Spleen (tissue), 11 donors: ENCODE measurements around the gene DNAJC7. TPM values are rescaled to one million over a fixed set of nuclear protein-coding genes. Genes with fewer than 3 reads are reported as not detected.

ENCODE experiments used
- DNase-seq: peaks from one replicate; pipeline ENCODE4 v3.0.0-alpha.2; 2020
- H3K27ac ChIP-seq, 8 donors: fragments of 200-600 bp; sonication (generic) in 7 of 8; 1 replicate in 4 of 8; 2 replicates in 4 of 8; pipeline versions ENCODE4 v1.5.0 to v1.8.0; 2016 to 2021; ENCODE audit warnings: inconsistent platforms in 4 of 8, mild to moderate bottlenecking in 4 of 8, moderate library complexity in 1 of 8
- H3K27me3 ChIP-seq, 7 donors: fragments of 200-600 bp; sonication (generic) in 6 of 7; replicated peaks in 1 of 7; 1 replicate in 4 of 7; 2 replicates in 3 of 7; pipeline versions ENCODE4 v1.5.0 to v1.8.0; 2016 to 2021; ENCODE audit warnings: inconsistent platforms in 3 of 7, mild to moderate bottlenecking in 1 of 7
- H3K36me3 ChIP-seq, 6 donors: fragments of 200-600 bp; sonication (generic) in 5 of 6; 1 replicate in 4 of 6; 2 replicates in 2 of 6; pipeline versions ENCODE4 v1.5.0 to v1.8.0; 2016 to 2021; ENCODE audit warnings: inconsistent platforms in 2 of 6
- H3K4me1 ChIP-seq, 6 donors: fragments of 200-600 bp; sonication (generic) in 5 of 6; 1 replicate in 3 of 6; 2 replicates in 3 of 6; pipeline versions ENCODE4 v1.5.0 to v1.8.0; 2016 to 2021; ENCODE audit warnings: inconsistent platforms in 3 of 6
- H3K4me3 ChIP-seq, 8 donors: fragments of 200-600 bp; sonication (generic) in 7 of 8; 1 replicate in 4 of 8; 2 replicates in 4 of 8; pipeline versions ENCODE4 v1.5.0 to v1.8.0; 2016 to 2021; ENCODE audit warnings: inconsistent platforms in 4 of 8, mild to moderate bottlenecking in 4 of 8, moderate library complexity in 2 of 8
- H3K9me3 ChIP-seq, 8 donors: fragments of 200-600 bp; sonication (generic) in 7 of 8; 1 replicate in 4 of 8; 2 replicates in 4 of 8; pipeline versions ENCODE4 v1.5.0 to v1.8.0; 2016 to 2021; ENCODE audit warnings: inconsistent platforms in 4 of 8
- POLR2A ChIP-seq, 3 donors: fragments of 450-650 bp; IDR thresholded peaks; one replicate each; pipeline ENCODE4 v1.5.1; 2017; ENCODE audit warnings: antibody characterized with exemption in 3 of 3, mild to moderate bottlenecking in 1 of 3
- POLR2AphosphoS5 ChIP-seq, 3 donors: sonication (generic); formaldehyde crosslinking; IDR thresholded peaks; one replicate each; pipeline ENCODE4 v1.5.1; 2017; ENCODE audit warnings: antibody characterized with exemption in 3 of 3
- WGBS, 5 donors: extraction: QIAGEN DNeasy Blood & Tissue Kit in 3 of 5; methylation state at CpG; one replicate each; pipeline versions ENCODE4 v1.1.5 to v1.1.7; 2013 to 2018; 5-methylcytosine and 5-hydroxymethylcytosine counted together
- intact Hi-C: fragments of 100-400 bp; cut with DNase I; formaldehyde crosslinking; loops from one replicate; pipeline ENCODE4 v1.15.0; 2023; ENCODE audit warnings: low total_unique reads
- polyA plus RNA-seq, 3 donors: library from polyadenylated mRNA; stranded (reverse); fragments of 200-250 nt; gene quantifications; one replicate each; pipeline ENCODE4 v1.2.1, GENCODE V29; 2013
- total RNA-seq, 7 donors: library from RNA; depleted of rRNA in 3 of 7; stranded (reverse); fragments of >200 nt in 3 of 7; fragmentation: NEBNext Ultra II Directional in 4 of 7; extraction: Animal tissue kit (Norgen Biotek cat#: 25700) in 4 of 7; gene quantifications; one replicate each; pipeline versions ENCODE4 v1.1.0 to v1.2.1, GENCODE V29; 2016 to 2021
- TF ChIP-seq, protein P1 (sequence below), 11 experiments: fragments of 200-600 bp in 7 of 11; fragments of 450-650 bp in 4 of 11; sonication (generic) in 4 of 11; IDR thresholded peaks in 8 of 11; conservative IDR thresholded peaks in 3 of 11; 1 replicate in 7 of 11; 2 replicates in 4 of 11; pipeline versions ENCODE4 v1.4.0 to v1.8.0; 2016 to 2021; ENCODE audit warnings: antibody characterized with exemption in 11 of 11, inconsistent platforms in 4 of 11, mild to moderate bottlenecking in 1 of 11
- donor health status: healthy with polysubstance abuse.
- donor health status: DM: no; HTN: no; CAD: no; lungs with moderate emphysema.
- donor health status: DM: no; HTN: no; CAD: no.
- donor health status: Bipolar disorder and iron deficiency.
- donor health status: healthy.
- donor health status: DM: no; HTN: no; CAD: no.
- donor health status: DM: yes; HTN: yes; CAD: no.

The DNAJC7 gene
- total and polyA plus RNA-seq, 10 donors = 60.6 to 108 (median 79.2) TPM

- TF ChIP-seq POLR2A (IDR thresholded peaks at IDR 0.05) (no peak), POLR2AphosphoS5 (IDR thresholded peaks at IDR 0.05) (no peak)
- TF ChIP-seq, protein P1, sequence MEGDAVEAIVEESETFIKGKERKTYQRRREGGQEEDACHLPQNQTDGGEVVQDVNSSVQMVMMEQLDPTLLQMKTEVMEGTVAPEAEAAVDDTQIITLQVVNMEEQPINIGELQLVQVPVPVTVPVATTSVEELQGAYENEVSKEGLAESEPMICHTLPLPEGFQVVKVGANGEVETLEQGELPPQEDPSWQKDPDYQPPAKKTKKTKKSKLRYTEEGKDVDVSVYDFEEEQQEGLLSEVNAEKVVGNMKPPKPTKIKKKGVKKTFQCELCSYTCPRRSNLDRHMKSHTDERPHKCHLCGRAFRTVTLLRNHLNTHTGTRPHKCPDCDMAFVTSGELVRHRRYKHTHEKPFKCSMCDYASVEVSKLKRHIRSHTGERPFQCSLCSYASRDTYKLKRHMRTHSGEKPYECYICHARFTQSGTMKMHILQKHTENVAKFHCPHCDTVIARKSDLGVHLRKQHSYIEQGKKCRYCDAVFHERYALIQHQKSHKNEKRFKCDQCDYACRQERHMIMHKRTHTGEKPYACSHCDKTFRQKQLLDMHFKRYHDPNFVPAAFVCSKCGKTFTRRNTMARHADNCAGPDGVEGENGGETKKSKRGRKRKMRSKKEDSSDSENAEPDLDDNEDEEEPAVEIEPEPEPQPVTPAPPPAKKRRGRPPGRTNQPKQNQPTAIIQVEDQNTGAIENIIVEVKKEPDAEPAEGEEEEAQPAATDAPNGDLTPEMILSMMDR (IDR thresholded peaks at IDR 0.05 in 8 of 11, conservative IDR thresholded peaks at IDR 0.05 in 3 of 11) = no peak
- Histone ChIP-seq H3K4me3 (no peak overlapping the region), H3K9me3 (no peaks in the 10 kb centered on the region), H3K36me3 (peaks cover 2 to 100% (median 87%) of the 10 kb centered on the region in 6 donors), H3K27me3 (no peaks in the 10 kb centered on the region), H3K4me1 (peaks cover 6 to 66% (median 26%) of the 10 kb centered on the region in 6 donors), H3K27ac (peak overlapping the region in 3 of 8 donors; percentile 46 to 55 (median 53))
- 92 to 97% (median 94%) methylated on average over 8 to 9 of the region's 9 CpGs for WGBS, 5 donors
- DNase-seq = peak; percentile 51
- intact Hi-C loops = no loop called here
Observed at GRCh38 chr17:41975099-41976083, 41.8 kb downstream of the DNAJC7 start.

DNA sequence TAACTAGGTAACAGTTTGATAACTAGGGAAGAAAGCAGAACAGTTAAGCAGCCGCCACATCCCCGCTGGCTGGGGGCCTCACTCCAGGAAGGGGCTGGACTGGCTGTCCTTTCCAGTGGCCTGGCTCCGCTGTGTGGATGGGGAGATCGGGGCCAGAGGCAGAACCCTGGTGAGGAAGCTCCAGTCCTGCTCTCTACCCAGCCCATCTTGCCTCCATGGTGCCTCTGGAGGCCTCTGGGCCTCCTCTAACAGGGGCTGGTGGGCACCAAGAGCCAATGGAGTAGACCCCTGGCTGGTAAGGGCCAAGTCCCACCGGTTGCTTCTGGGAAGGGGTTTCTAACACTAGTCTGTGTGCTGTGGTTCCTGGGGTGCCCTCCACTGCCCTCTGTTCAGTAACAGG is 42.6 kb downstream of the DNAJC7 start:
- Histone ChIP-seq H3K4me1 (peaks cover 6 to 73% (median 29%) of the 10 kb centered on the region in 6 donors), H3K27ac (peak overlapping the region in 1 of 8 donors; percentile 55), H3K36me3 (peaks cover 0 to 100% (median 79%) of the 10 kb centered on the region in 6 donors), H3K27me3 (no peaks in the 10 kb centered on the region), H3K4me3 (no peak overlapping the region), H3K9me3 (no peaks in the 10 kb centered on the region)
- 83 to 96% (median 89%) methylated on average over 5 of the region's 5 CpGs for WGBS, 5 donors
- DNase-seq = no peak
- TF ChIP-seq POLR2AphosphoS5 (IDR thresholded peaks at IDR 0.05) (no peak), POLR2A (IDR thresholded peaks at IDR 0.05) (no peak)
- TF ChIP-seq, protein P1 (IDR thresholded peaks at IDR 0.05 in 8 of 11, conservative IDR thresholded peaks at IDR 0.05 in 3 of 11) = no peak
- intact Hi-C loops = no loop called here

- intact Hi-C loops = no loop called here
- Histone ChIP-seq H3K36me3 (peaks cover 0 to 100% (median 78%) of the 10 kb centered on the region in 6 donors), H3K27ac (no peak overlapping the region)
Observed at GRCh38 chr17:41974031-41974430, 43.2 kb downstream of the DNAJC7 start.

GRCh38 chr17:41973408-41973811 is 43.8 kb downstream of the DNAJC7 start:
- peak overlapping the region in 5 of 8 donors; percentile 31 to 62 (median 44) for H3K27ac ChIP-seq
- H3K4me3 ChIP-seq = no peak overlapping the region
- H3K27me3 ChIP-seq = no peaks in the 10 kb centered on the region
- intact Hi-C loops = no loop called here
- H3K36me3 ChIP-seq = peaks cover 0 to 100% (median 75%) of the 10 kb centered on the region in 6 donors
- TF ChIP-seq POLR2AphosphoS5 (IDR thresholded peaks at IDR 0.05) = peak in 2 of 3 donors; percentile 18 to 54
- no peak for TF ChIP-seq POLR2A (IDR thresholded peaks at IDR 0.05)
- 71 to 82% (median 78%) methylated on average over 17 to 19 of the region's 19 CpGs for WGBS, 5 donors
- no peak for DNase-seq
- H3K4me1 ChIP-seq = peaks cover 6 to 85% (median 39%) of the 10 kb centered on the region in 6 donors
- no peaks in the 10 kb centered on the region for H3K9me3 ChIP-seq

More at GRCh38 chr17:41974031-41974430, 43.2 kb downstream of the DNAJC7 start:
- no peak overlapping the region for H3K4me3 ChIP-seq
- no peak for TF ChIP-seq POLR2A (IDR thresholded peaks at IDR 0.05)
- no peaks in the 10 kb centered on the region for H3K27me3 ChIP-seq
- H3K4me1 ChIP-seq = peaks cover 6 to 79% (median 34%) of the 10 kb centered on the region in 6 donors
- 82 to 92% (median 87%) methylated on average over 6 of the region's 6 CpGs for WGBS, 5 donors
- no peaks in the 10 kb centered on the region for H3K9me3 ChIP-seq
- DNase-seq = no peak
